GM12865 (cell line): Measurements from ENCODE around the gene NISCH.

ENCODE experiments used
- DNase-seq: peaks from one replicate; pipeline ENCODE4 v3.0.0; 2010; ENCODE audit warnings: low read depth
- H3K4me3 ChIP-seq: 2 replicates; pipeline ENCODE4 v1.5.1; 2011; ENCODE audit warnings: mild to moderate bottlenecking, low read depth, low read length, control low read depth
- TF ChIP-seq, protein P1 (sequence below): IDR thresholded peaks from 2 replicates; pipeline ENCODE4 v1.5.1; 2011; ENCODE audit warnings: low read length, control low read depth, low read depth, inconsistent platforms; ENCODE audit not compliant: insufficient read depth; ENCODE audit errors: missing control alignments

The NISCH gene

DNA sequence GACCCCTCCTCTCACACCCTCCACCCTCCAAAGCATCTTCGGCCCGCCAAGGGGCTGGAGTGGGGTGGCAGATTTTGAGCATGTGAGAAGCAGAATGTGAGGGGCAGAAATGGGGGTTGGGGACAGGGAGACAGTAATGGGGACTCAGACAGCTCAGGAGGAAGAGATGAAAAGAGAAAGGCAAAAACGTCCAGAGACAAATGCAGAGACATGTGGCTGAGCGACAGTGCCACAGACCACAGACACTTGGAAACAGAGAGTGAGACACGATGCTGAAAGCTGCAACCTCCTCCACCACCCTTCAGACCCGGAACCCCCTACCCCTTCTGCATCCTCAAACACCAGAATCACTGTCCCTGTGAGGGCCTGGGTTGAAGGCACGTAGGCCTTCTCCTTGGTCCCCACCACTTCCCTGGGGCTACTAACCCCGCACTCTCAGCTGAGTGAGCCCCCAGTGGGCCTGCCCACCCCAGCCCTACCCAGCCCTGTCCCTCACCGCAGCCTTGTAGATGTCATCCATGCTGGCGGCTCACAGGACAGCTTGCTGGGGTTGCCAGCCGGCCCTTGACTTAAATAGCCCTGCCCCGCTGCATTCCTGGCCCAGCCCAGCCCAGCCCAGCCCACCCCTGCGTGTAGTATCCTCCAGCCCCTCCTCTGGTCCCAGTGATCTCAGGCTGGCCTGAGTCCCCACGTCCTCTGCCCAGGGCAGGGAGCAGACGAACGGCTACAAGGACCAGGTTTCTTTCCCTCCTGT, 1.7 kb upstream of the NISCH start, which contains the start of gene TNNC1:
TSS of gene TNNC1 (minus strand) at position 546 of the 754 bp plus-strand sequence. CDS start at position 520, 26 bp downstream.
- peak within 1 kb of the TSS; percentile 96 for H3K4me3 ChIP-seq
- DNase-seq: no peak
- TF ChIP-seq, protein P1, sequence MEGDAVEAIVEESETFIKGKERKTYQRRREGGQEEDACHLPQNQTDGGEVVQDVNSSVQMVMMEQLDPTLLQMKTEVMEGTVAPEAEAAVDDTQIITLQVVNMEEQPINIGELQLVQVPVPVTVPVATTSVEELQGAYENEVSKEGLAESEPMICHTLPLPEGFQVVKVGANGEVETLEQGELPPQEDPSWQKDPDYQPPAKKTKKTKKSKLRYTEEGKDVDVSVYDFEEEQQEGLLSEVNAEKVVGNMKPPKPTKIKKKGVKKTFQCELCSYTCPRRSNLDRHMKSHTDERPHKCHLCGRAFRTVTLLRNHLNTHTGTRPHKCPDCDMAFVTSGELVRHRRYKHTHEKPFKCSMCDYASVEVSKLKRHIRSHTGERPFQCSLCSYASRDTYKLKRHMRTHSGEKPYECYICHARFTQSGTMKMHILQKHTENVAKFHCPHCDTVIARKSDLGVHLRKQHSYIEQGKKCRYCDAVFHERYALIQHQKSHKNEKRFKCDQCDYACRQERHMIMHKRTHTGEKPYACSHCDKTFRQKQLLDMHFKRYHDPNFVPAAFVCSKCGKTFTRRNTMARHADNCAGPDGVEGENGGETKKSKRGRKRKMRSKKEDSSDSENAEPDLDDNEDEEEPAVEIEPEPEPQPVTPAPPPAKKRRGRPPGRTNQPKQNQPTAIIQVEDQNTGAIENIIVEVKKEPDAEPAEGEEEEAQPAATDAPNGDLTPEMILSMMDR: no peak

DNA sequence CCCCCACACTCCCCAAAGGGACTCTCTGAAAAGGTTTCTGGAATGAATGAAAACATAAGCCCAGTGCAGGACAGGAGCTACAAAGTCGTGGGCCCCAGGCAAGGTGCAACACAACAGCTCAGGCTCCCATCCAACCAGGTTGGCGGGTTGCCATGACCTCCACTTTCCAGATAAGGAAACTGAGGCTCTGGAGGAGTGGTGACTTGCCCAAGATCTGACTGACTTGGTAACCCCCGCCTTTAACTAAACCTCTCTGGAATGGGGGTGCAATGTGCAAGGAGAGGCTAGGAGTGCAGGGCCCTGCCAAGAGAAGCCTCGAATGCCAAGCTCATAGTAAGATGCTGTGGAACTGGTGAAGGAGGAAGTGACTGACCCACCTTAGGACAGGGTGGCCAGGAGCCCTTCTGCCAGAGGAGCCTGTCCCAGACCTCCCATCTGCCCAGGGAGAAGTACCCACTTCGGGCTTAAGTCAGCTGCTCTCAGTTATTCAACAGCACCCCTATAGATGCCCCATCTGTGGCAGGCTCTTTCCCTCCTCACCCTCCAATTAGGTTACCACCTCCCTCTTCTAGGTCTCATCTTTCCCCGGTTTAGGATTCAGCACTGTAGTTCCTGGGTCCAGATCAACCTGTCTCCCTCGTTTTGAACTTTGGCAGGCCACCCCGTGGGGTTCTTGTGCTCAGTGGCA, 1.0 kb upstream of the NISCH start:
- DNase-seq: no peak

DNA sequence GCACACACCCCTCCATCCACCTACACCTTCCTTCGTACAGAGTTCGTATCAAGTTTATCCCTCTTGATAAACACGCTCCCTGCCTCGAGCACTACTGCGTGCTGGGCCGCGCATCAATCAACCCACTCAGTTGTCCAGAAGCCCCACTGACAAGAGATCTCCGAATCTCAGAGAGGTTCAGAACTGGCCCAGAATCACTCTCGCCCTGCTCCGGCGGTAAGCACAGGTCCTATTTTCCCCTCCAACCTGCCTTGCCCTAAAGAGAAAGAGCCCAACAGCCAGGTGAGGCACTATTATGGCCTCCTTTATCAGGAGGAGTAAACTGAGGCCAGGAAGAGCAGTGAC, 494 bp upstream of the NISCH start:
- TF ChIP-seq, protein P1: no peak
- DNase-seq: no peak
- H3K4me3 ChIP-seq: peak overlapping the region; percentile 96

More for the DNA sequence above, 1.0 kb upstream of the NISCH start:
- H3K4me3 ChIP-seq: peak overlapping the region; percentile 96
- TF ChIP-seq, protein P1: no peak

DNA sequence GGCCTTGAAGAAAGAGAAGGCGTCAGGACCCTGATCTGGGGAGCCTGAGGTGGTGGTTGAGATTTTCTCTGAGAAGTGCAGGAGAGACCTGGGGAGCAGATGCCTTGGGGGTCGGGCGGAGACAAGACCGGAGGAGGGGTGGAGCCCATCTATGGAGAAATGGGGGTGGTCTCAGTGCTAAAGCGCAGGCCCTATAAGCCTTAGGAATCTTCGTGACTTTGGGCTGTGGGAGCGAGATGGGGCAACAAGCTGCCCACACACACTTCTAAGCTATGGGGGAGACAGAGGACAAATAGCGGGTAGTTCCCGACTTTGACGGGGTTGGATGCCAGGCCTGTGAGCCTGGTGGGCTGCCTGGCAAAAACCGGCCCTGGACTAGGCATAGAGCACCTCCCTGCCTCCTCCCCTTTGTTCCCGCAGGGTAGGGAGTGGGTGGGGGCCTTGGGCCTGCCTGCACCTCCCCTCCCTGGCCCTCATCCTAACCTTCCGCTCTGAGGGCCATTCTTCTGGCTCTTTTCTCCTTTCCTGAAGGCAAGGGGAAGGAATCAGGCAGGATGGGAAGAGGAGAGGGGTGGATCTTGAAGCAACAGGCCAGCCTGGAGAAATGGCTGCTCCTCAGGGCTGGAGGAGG, 880 bp downstream of the NISCH start:
- peak overlapping the region; percentile 97 for H3K4me3 ChIP-seq
- no peak for DNase-seq
- TF ChIP-seq, protein P1: no peak

DNA sequence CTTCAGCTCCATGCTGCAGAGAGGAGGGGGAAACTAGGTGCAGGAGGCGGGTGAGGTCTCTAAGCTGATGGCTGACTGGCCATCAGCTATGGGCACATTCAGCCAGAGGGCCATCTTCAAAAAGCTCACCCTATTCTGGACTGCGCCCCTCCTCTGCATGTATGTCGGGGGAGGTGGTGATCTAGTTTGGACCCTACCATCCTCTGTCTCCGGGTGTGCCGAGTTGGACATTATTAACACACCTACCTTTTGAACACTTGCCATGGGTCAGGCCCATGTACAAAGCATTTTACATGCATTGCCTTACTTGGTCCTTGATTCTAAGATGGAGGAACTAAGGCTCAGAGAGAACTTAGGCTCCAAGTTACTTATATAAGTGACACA, 1.4 kb downstream of the NISCH start:
- H3K4me3 ChIP-seq: peak overlapping the region; percentile 97
- no peak for DNase-seq
- TF ChIP-seq, protein P1: no peak

DNA sequence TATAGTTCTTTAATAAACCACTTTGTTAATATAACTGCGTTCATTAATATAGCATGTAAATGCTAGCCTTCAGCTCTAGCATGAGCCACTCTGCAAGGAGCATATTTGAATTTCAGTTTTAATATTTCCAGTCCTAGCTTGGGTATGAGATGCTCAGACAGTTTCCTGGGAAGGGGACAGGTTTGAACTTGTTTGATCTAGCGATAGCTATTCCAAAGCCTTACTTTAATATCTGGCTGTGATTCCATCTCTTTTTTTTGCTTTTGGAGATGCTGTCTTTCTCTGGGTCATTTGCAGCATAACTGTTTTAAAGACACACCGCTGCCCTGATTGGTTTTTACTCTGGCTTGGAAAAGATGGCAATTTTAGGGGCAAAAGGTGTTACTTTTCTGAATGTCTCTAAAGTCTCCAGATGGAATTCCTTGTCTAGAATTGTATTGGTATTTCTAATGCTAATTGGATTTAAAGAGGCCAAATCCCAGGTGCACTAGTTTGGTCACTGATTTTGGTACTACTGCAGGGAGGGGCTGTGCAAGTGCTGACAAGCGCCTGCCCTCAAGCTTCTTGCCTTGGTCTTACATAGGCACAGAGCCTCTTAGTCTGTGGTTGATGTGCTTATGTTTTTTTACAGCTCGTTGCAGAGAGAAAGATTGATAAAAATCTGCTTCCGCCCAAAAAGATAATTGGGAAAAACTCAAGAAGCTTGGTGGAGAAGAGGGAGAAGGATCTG, 2.8 kb downstream of the NISCH start:
- no peak overlapping the region for H3K4me3 ChIP-seq
- DNase-seq: no peak
- TF ChIP-seq, protein P1: no peak
